NCI-H748 (cell line): ENCODE measurements around the gene SLC28A1.

Source experiments
- DNase-seq: peaks from one replicate; lab custom pipeline; 2025; ENCODE audit not compliant: unreplicated experiment; lab: John Stamatoyannopoulos, UW

The SLC28A1 gene

GRCh38 chr15:84988909-84989644 lies 104.6 kb downstream of the SLC28A1 start:
- DNase-seq = no peak

GRCh38 chr15:84990507-84990906 lies 106.0 kb downstream of the SLC28A1 start:
- DNase-seq = no peak

GRCh38 chr15:84991014-84991712 lies 106.7 kb downstream of the SLC28A1 start:
- DNase-seq = no peak

GRCh38 chr15:84992157-84992944 lies 107.9 kb downstream of the SLC28A1 start:
- DNase-seq = no peak
